Endodermal cell (in vitro differentiated cells): ENCODE results near the gene DLK1. TPM values are rescaled to one million over a fixed set of nuclear protein-coding genes. Genes with fewer than 3 reads are reported as not detected.

Source experiments
- DNase-seq: peaks from one replicate; pipeline ENCODE4 v3.0.0-alpha.2; 2017
- H3K27ac ChIP-seq: 2 replicates; pipeline ENCODE4 v1.5.1; 2013; ENCODE audit warnings: mild to moderate bottlenecking, low read depth, low read length, moderate library complexity
- H3K27me3 ChIP-seq: 2 replicates; pipeline ENCODE4 v1.6.1; 2013; ENCODE audit warnings: mild to moderate bottlenecking, low read length, moderate library complexity; ENCODE audit not compliant: insufficient read depth, control insufficient read depth, poor library complexity, severe bottlenecking
- H3K36me3 ChIP-seq: 2 replicates; pipeline ENCODE4 v1.7.0; 2013; ENCODE audit warnings: mild to moderate bottlenecking, low read length, moderate library complexity; ENCODE audit not compliant: control insufficient read depth, insufficient read depth
- H3K4me1 ChIP-seq: one replicate; pipeline ENCODE4 v1.7.0; 2013; ENCODE audit warnings: low read length; ENCODE audit not compliant: control insufficient read depth, insufficient read depth
- H3K4me3 ChIP-seq: 2 replicates; pipeline ENCODE4 v1.5.1; 2013; ENCODE audit warnings: mild to moderate bottlenecking, low read length, moderate library complexity
- H3K9ac ChIP-seq: 2 replicates; pipeline ENCODE4 v1.6.1; 2013; ENCODE audit warnings: mild to moderate bottlenecking, low read length, moderate library complexity; ENCODE audit not compliant: poor library complexity, severe bottlenecking; ENCODE audit errors: extremely low read depth
- H3K9me3 ChIP-seq: 2 replicates; pipeline ENCODE4 v1.6.1; 2013; ENCODE audit warnings: mild to moderate bottlenecking, low read length, moderate library complexity; ENCODE audit not compliant: control insufficient read depth
- H3K27ac Mint-ChIP-seq: 2 replicates; pipeline ENCODE4 v1.8.0; 2020; ENCODE audit warnings: mixed read lengths
- H3K27me3 Mint-ChIP-seq: 2 replicates; pipeline ENCODE4 v1.8.0; 2021; ENCODE audit warnings: mild to moderate bottlenecking, mixed read lengths; ENCODE audit not compliant: insufficient read depth
- H3K36me3 Mint-ChIP-seq: 2 replicates; pipeline ENCODE4 v1.8.0; 2020; ENCODE audit warnings: low read depth, mixed read lengths
- H3K4me1 Mint-ChIP-seq: 2 replicates; pipeline ENCODE4 v1.8.0; 2020; ENCODE audit warnings: mixed read lengths
- H3K4me3 Mint-ChIP-seq: 2 replicates; pipeline ENCODE4 v1.8.0; 2020; ENCODE audit warnings: mild to moderate bottlenecking, moderate library complexity, mixed read lengths
- H3K9me3 Mint-ChIP-seq: 2 replicates; pipeline ENCODE4 v1.8.0; 2020; ENCODE audit warnings: mild to moderate bottlenecking, mixed read lengths
- CTCF ChIP-seq: fragments of 200-600 bp; sonication (generic); conservative IDR thresholded peaks from 2 replicates; pipeline ENCODE4 v1.5.0; 2021; ENCODE audit warnings: antibody characterized with exemption, mild to moderate bottlenecking
- whole genome bisulfite sequencing, 2 experiments: methylation state at CpG; one replicate each; pipeline versions ENCODE4 v1.1.5 to v1.1.7; 2013; ENCODE audit warnings: missing lambda C conversion rate in 2 of 2, mixed read lengths in 1 of 2; ENCODE audit not compliant: insufficient coverage in 1 of 2, insufficient read length in 1 of 2; 5-methylcytosine and 5-hydroxymethylcytosine counted together
- total RNA-seq, 2 donors: library from RNA; stranded (reverse); fragmentation: NEBNext Ultra II Directional in 1 of 2; extraction: Animal tissue kit (Norgen Biotek cat#: 25700) in 1 of 2; gene quantifications; 2 replicates in 1 of 2; 3 replicates in 1 of 2; pipeline ENCODE4 v1.2.1, GENCODE V29; 2021

The DLK1 gene
- total RNA-seq, 2 donors from 2014 or later, result 78.3 to 117 TPM

GRCh38 chr14:100724536-100724935, 2.2 kb upstream of the DLK1 start:
- H3K4me1 ChIP-seq, result no peaks in the 10 kb centered on the region
- no peak overlapping the region for H3K27ac ChIP-seq
- peaks cover 49% of the 10 kb centered on the region for H3K27me3 Mint-ChIP-seq
- H3K9me3 Mint-ChIP-seq, result no peaks in the 10 kb centered on the region
- WGBS, 2 experiments, result 93 to 100% methylated on average over 1 to 3 of the region's 4 CpGs
- no peaks in the 10 kb centered on the region for H3K36me3 ChIP-seq
- H3K9me3 ChIP-seq, result no peaks in the 10 kb centered on the region
- H3K9ac ChIP-seq, result no peak overlapping the region
- H3K4me3 ChIP-seq, result no peak overlapping the region
- TF ChIP-seq CTCF, result no peak
- H3K36me3 Mint-ChIP-seq, result no peaks in the 10 kb centered on the region
- H3K27me3 ChIP-seq, result peaks cover 38% of the 10 kb centered on the region
- H3K4me3 Mint-ChIP-seq, result no peak overlapping the region
- H3K27ac Mint-ChIP-seq, result no peak overlapping the region
- DNase-seq, result no peak
- peaks cover 24% of the 10 kb centered on the region for H3K4me1 Mint-ChIP-seq

- peak overlapping the region; percentile 68 for H3K4me3 Mint-ChIP-seq
- Histone ChIP-seq H3K36me3 (no peaks in the 10 kb centered on the region), H3K9me3 (no peaks in the 10 kb centered on the region), H3K4me3 (no peak overlapping the region), H3K27ac (no peak overlapping the region), H3K9ac (no peak overlapping the region), H3K27me3 (peaks cover 41% of the 10 kb centered on the region), H3K4me1 (no peaks in the 10 kb centered on the region)
- 92 to 93% methylated on average over 27 to 33 of the region's 33 CpGs for WGBS, 2 experiments
- peak; percentile 42 for DNase-seq
- H3K9me3 Mint-ChIP-seq, result no peaks in the 10 kb centered on the region
- peaks cover 23% of the 10 kb centered on the region for H3K4me1 Mint-ChIP-seq
- no peak for TF ChIP-seq CTCF
- H3K27me3 Mint-ChIP-seq, result peaks cover 53% of the 10 kb centered on the region
- no peaks in the 10 kb centered on the region for H3K36me3 Mint-ChIP-seq
- no peak overlapping the region for H3K27ac Mint-ChIP-seq
Observed at GRCh38 chr14:100725587-100726387, 905 bp upstream of the DLK1 start.

GRCh38 chr14:100727086-100727872, 587 bp downstream of the DLK1 start:
- Mint-ChIP-seq H3K4me1 (peaks cover 23% of the 10 kb centered on the region), H3K36me3 (no peaks in the 10 kb centered on the region), H3K9me3 (no peaks in the 10 kb centered on the region), H3K27ac (no peak overlapping the region), H3K4me3 (peak overlapping the region; percentile 68), H3K27me3 (peaks cover 51% of the 10 kb centered on the region)
- Histone ChIP-seq H3K9me3 (no peaks in the 10 kb centered on the region), H3K4me3 (peak overlapping the region; percentile 66), H3K36me3 (no peaks in the 10 kb centered on the region), H3K4me1 (no peaks in the 10 kb centered on the region), H3K9ac (peak overlapping the region; percentile 15), H3K27me3 (peaks cover 41% of the 10 kb centered on the region), H3K27ac (no peak overlapping the region)
- peak; percentile 40 for DNase-seq
- WGBS, 2 experiments, result 19 to 26% methylated on average over 17 to 47 of the region's 47 CpGs
- peak; percentile 7 for TF ChIP-seq CTCF
